CD14-positive monocyte (primary cell): ENCODE data around the gene MIAT. TPM values are rescaled to one million over a fixed set of nuclear protein-coding genes. Genes with fewer than 3 reads are reported as not detected.
A peak's percentile ranks its signal among the peaks of the same experiment; 100 is the strongest.

ENCODE experiments used
- DNase-seq, 3 donors: peaks; one replicate each; pipeline ENCODE4 v3.0.0-alpha.2; 2011 to 2022
- H2AFZ ChIP-seq: 2 replicates; pipeline ENCODE4 v1.6.0; 2012; ENCODE audit warnings: mild to moderate bottlenecking, low read depth, low read length, inconsistent platforms; ENCODE audit not compliant: insufficient read depth, poor library complexity, severe bottlenecking
- H3K27ac ChIP-seq, 2 donors: 1 replicate in 1 of 2; 2 replicates in 1 of 2; pipeline ENCODE4 v1.5.1; 2012 to 2013; ENCODE audit warnings: low read length in 2 of 2, control low read depth in 1 of 2, inconsistent platforms in 1 of 2, low read depth in 1 of 2, mild to moderate bottlenecking in 1 of 2
- H3K27me3 ChIP-seq, 2 donors: one replicate each; pipeline versions ENCODE4 v1.6.0 to v1.6.1; 2011 to 2013; ENCODE audit warnings: low read length in 2 of 2; ENCODE audit not compliant: control insufficient read depth in 2 of 2, insufficient read depth in 2 of 2
- H3K36me3 ChIP-seq, 2 donors: replicated peaks in 1 of 2; 1 replicate in 1 of 2; 2 replicates in 1 of 2; pipeline versions ENCODE4 v1.5.1 to v1.6.1; 2012 to 2013; ENCODE audit warnings: low read length in 2 of 2, control low read depth in 1 of 2, inconsistent platforms in 1 of 2, mild to moderate bottlenecking in 1 of 2; ENCODE audit not compliant: insufficient read depth in 2 of 2, control insufficient read depth in 1 of 2
- H3K4me1 ChIP-seq, 2 donors: 1 replicate in 1 of 2; 2 replicates in 1 of 2; pipeline versions ENCODE4 v1.5.1 to v1.6.1; 2012 to 2013; ENCODE audit warnings: low read length in 2 of 2, control low read depth in 1 of 2, inconsistent platforms in 1 of 2, mild to moderate bottlenecking in 1 of 2, moderate library complexity in 1 of 2; ENCODE audit not compliant: insufficient read depth in 2 of 2, control insufficient read depth in 1 of 2
- H3K4me2 ChIP-seq: replicated peaks from 2 replicates; pipeline ENCODE3; 2012; ENCODE audit warnings: low read length, moderate library complexity, mild to moderate bottlenecking; ENCODE audit not compliant: poor library complexity, severe bottlenecking; ENCODE audit errors: extremely low read depth
- H3K4me3 ChIP-seq, 3 experiments: fragments of 200-600 bp in 1 of 3; sonication (generic) in 1 of 3; replicated peaks in 1 of 3; 1 replicate in 2 of 3; 2 replicates in 1 of 3; pipeline ENCODE4 v1.5.1; 2011 to 2013; ENCODE audit warnings: low read length in 3 of 3, mild to moderate bottlenecking in 3 of 3, control low read depth in 2 of 3, low read depth in 2 of 3, inconsistent platforms in 1 of 3, moderate library complexity in 1 of 3
- H3K79me2 ChIP-seq: 2 replicates; pipeline ENCODE4 v1.6.0; 2012; ENCODE audit warnings: mild to moderate bottlenecking, control low read depth, inconsistent platforms, low read length, moderate library complexity; ENCODE audit not compliant: insufficient read depth
- H3K9ac ChIP-seq: 2 replicates; pipeline ENCODE4 v1.6.0; 2017; ENCODE audit warnings: low read length, mild to moderate bottlenecking; ENCODE audit not compliant: insufficient read depth, poor library complexity, severe bottlenecking
- H3K9me3 ChIP-seq, 2 donors: replicated peaks in 1 of 2; 1 replicate in 1 of 2; 2 replicates in 1 of 2; pipeline versions ENCODE4 v1.5.1 to v1.6.1; 2012 to 2013; ENCODE audit warnings: low read length in 2 of 2, control low read depth in 1 of 2; ENCODE audit not compliant: control insufficient read depth in 1 of 2, insufficient read depth in 1 of 2
- H4K20me1 ChIP-seq: 2 replicates; pipeline ENCODE4 v1.6.0; 2012; ENCODE audit warnings: mild to moderate bottlenecking, low read length, control low read depth, moderate library complexity; ENCODE audit not compliant: insufficient read depth
- H3K27ac Mint-ChIP-seq, 7 donors: one replicate each; pipeline ENCODE4 v1.8.0; 2020; ENCODE audit warnings: mild to moderate bottlenecking in 7 of 7, mixed read lengths in 7 of 7, moderate library complexity in 6 of 7, inconsistent platforms in 2 of 7
- H3K27me3 Mint-ChIP-seq, 3 donors: one replicate each; pipeline ENCODE4 v1.8.0; 2021 to 2022; ENCODE audit warnings: low read depth in 3 of 3, mild to moderate bottlenecking in 3 of 3, mixed read lengths in 3 of 3, moderate library complexity in 3 of 3, inconsistent platforms in 1 of 3
- H3K36me3 Mint-ChIP-seq, 2 donors: one replicate each; pipeline ENCODE4 v1.8.0; 2020; ENCODE audit warnings: mixed read lengths in 2 of 2, inconsistent platforms in 1 of 2, mild to moderate bottlenecking in 1 of 2
- H3K4me1 Mint-ChIP-seq: one replicate; pipeline ENCODE4 v1.8.0; 2020; ENCODE audit warnings: mild to moderate bottlenecking, mixed read lengths
- H3K4me3 Mint-ChIP-seq, 2 donors: one replicate each; pipeline ENCODE4 v1.8.0; 2020; ENCODE audit warnings: mild to moderate bottlenecking in 2 of 2, mixed read lengths in 2 of 2, moderate library complexity in 1 of 2
- H3K9me3 Mint-ChIP-seq, 7 donors: one replicate each; pipeline ENCODE4 v1.8.0; 2020 to 2022; ENCODE audit warnings: mixed read lengths in 7 of 7, mild to moderate bottlenecking in 6 of 7, moderate library complexity in 6 of 7, inconsistent platforms in 2 of 7
- WGBS: methylation state at CpG from one replicate; pipeline ENCODE4 v1.1.5; 2013; ENCODE audit warnings: missing lambda C conversion rate; ENCODE audit not compliant: insufficient coverage; 5-methylcytosine and 5-hydroxymethylcytosine counted together
- intact Hi-C, 2 donors: fragments of 100-400 bp; cut with micrococcal nuclease; formaldehyde crosslinking; loops; one replicate each; pipeline versions ENCODE4 v1.15.0 to v1.15.1; 2023
- polyA plus RNA-seq, 3 donors: library from polyadenylated mRNA; depleted of rRNA in 1 of 3; unstranded in 2 of 3; stranded (reverse) in 1 of 3; fragments of 300-500 nt in 2 of 3; fragments of >200 nt in 1 of 3; fragmentation: Illumina TruSeq in 2 of 3; gene quantifications; 1 replicate in 2 of 3; 2 replicates in 1 of 3; pipeline ENCODE4 v1.2.3, GENCODE V29; 2012 to 2021
- TF ChIP-seq, protein P1 (sequence below): fragments of 200-600 bp; IDR thresholded peaks from one replicate; pipeline ENCODE4 v1.8.0; 2022; ENCODE audit warnings: antibody characterized with exemption, mild to moderate bottlenecking

The MIAT gene
- polyA plus RNA-seq, 3 donors: 0.02 to 0.17 (median 0.03) TPM

DNA sequence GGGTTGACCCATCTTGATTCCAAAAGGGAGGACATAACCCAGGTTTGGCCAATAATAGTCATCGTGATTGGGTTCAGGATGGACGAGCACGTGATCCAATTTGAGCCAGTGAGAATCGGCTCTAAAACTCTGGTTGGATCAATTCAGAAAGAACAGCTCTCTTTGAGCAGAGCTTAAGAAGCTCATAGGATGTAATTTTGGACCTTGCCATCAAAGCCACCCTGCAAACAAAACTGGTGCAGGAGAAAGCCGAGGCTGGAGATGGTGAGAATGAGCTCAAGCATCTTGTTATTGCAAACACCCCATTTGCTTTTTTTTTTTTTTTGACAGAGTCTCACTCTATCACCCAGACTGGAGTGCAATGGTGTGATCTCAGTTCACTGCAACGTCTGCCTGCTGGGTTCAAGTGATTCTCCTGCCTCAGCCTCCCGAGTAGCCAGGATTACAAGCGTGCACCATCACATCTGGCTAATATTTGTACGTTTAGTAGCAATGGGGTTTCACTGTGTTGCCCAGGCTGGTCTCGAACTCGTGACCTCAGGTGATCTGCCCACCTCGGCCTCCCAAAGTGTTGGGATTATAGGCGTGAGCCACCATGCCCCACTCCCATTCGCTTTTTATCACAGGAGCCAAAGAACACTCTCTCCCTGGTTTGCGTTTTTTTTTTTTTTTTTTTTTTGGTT, 13.8 kb upstream of the MIAT start:
- Mint-ChIP-seq H3K27ac (no peak overlapping the region), H3K4me3 (no peak overlapping the region), H3K4me1 (peaks cover 40% of the 10 kb centered on the region), H3K27me3 (peaks cover 2 to 10% (median 2%) of the 10 kb centered on the region in 3 donors), H3K9me3 (no peaks in the 10 kb centered on the region), H3K36me3 (no peaks in the 10 kb centered on the region)
- no peaks in the 10 kb centered on the region for H4K20me1 ChIP-seq
- no peak for DNase-seq
- no peaks in the 10 kb centered on the region for H3K9me3 ChIP-seq
- H3K27ac ChIP-seq: no peak overlapping the region
- no peak overlapping the region for H3K4me2 ChIP-seq
- WGBS: 79% methylated on average over 9 of the region's 15 CpGs
- H3K27me3 ChIP-seq: no peaks in the 10 kb centered on the region
- H3K9ac ChIP-seq: no peak overlapping the region
- no peaks in the 10 kb centered on the region for H3K79me2 ChIP-seq
- TF ChIP-seq, protein P1, sequence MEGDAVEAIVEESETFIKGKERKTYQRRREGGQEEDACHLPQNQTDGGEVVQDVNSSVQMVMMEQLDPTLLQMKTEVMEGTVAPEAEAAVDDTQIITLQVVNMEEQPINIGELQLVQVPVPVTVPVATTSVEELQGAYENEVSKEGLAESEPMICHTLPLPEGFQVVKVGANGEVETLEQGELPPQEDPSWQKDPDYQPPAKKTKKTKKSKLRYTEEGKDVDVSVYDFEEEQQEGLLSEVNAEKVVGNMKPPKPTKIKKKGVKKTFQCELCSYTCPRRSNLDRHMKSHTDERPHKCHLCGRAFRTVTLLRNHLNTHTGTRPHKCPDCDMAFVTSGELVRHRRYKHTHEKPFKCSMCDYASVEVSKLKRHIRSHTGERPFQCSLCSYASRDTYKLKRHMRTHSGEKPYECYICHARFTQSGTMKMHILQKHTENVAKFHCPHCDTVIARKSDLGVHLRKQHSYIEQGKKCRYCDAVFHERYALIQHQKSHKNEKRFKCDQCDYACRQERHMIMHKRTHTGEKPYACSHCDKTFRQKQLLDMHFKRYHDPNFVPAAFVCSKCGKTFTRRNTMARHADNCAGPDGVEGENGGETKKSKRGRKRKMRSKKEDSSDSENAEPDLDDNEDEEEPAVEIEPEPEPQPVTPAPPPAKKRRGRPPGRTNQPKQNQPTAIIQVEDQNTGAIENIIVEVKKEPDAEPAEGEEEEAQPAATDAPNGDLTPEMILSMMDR: no peak
- peak overlapping the region; percentile 73 for H2AFZ ChIP-seq
- H3K4me3 ChIP-seq: no peak overlapping the region
- H3K36me3 ChIP-seq: no peaks in the 10 kb centered on the region
- peaks cover 26 to 32% of the 10 kb centered on the region in 2 donors for H3K4me1 ChIP-seq
- intact Hi-C loops: no loop called here

DNA sequence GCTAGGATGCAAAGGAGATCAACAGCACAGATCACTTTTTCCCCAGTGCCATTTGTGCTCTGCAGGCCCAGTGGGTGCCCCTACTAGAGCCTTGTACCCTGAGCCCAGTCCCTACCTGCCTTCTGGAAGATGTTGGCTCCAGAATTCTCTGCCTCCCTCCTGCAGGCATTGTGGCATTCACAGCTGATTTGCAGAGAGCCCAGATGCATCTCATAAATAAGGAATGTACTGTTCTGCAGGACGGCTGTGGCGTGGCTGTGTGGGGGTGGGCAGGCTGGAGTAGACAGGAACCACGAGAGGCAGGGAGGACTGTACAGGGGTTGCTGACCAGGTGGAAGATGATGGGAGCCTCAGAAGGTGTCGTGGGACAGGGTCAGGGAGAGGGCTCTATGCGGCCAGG, 11.2 kb upstream of the MIAT start:
- H3K36me3 ChIP-seq: no peaks in the 10 kb centered on the region
- no peaks in the 10 kb centered on the region for H3K27me3 ChIP-seq
- TF ChIP-seq, protein P1: no peak
- no peak overlapping the region for H3K27ac ChIP-seq
- Mint-ChIP-seq H3K9me3 (no peaks in the 10 kb centered on the region), H3K27me3 (peaks cover 0 to 8% (median 2%) of the 10 kb centered on the region in 3 donors), H3K4me3 (no peak overlapping the region), H3K36me3 (no peaks in the 10 kb centered on the region), H3K27ac (no peak overlapping the region), H3K4me1 (peaks cover 60% of the 10 kb centered on the region)
- H4K20me1 ChIP-seq: no peaks in the 10 kb centered on the region
- peaks cover 40 to 46% of the 10 kb centered on the region in 2 donors for H3K4me1 ChIP-seq
- H3K4me3 ChIP-seq: no peak overlapping the region
- H3K9me3 ChIP-seq: no peaks in the 10 kb centered on the region
- WGBS: 91% methylated on average over 5 of the region's 5 CpGs
- no peak for DNase-seq
- no peak overlapping the region for H3K4me2 ChIP-seq
- no peak overlapping the region for H2AFZ ChIP-seq
- intact Hi-C loops: no loop called here
- no peaks in the 10 kb centered on the region for H3K79me2 ChIP-seq
- no peak overlapping the region for H3K9ac ChIP-seq
